NCI-H69 (cell line): ENCODE measurements around the gene PUM2.
A peak's percentile ranks its signal among the peaks of the same experiment; 100 is the strongest.

Experiments
- DNase-seq: peaks from one replicate; lab custom pipeline; 2025; lab: John Stamatoyannopoulos, UW

PUM2 gene

GRCh38 chr2:20230114-20230425 is 120.6 kb downstream of the PUM2 start:
- DNase-seq: no peak

- no peak for DNase-seq
Measured at GRCh38 chr2:20229322-20230113, 121.1 kb downstream of the PUM2 start.

GRCh38 chr2:20227894-20228505 is 122.6 kb downstream of the PUM2 start:
- no peak for DNase-seq

- DNase-seq: no peak
Measured at GRCh38 chr2:20226152-20226545, 124.5 kb downstream of the PUM2 start.

- DNase-seq: peak; percentile 71
Measured at GRCh38 chr2:20225294-20226151, 125.1 kb downstream of the PUM2 start.

GRCh38 chr2:20224716-20225293 is 125.8 kb downstream of the PUM2 start, which contains the start of gene SDC1:
SDC1 (minus strand) TSS chr2:20225130; CDS start chr2:20224867, 263 bp downstream.
- DNase-seq: peak; percentile 66

- peak; percentile 42 for DNase-seq
Measured at GRCh38 chr2:20224164-20224715, 126.4 kb downstream of the PUM2 start.

GRCh38 chr2:20223407-20224163 is 127.1 kb downstream of the PUM2 start:
- peak; percentile 73 for DNase-seq

- no peak for DNase-seq
Measured at GRCh38 chr2:20222769-20223406, 127.8 kb downstream of the PUM2 start.

- DNase-seq: peak; percentile 26
Measured at GRCh38 chr2:20222014-20222768, 128.5 kb downstream of the PUM2 start.

- peak; percentile 27 for DNase-seq
Measured at GRCh38 chr2:20221555-20221973, 129.1 kb downstream of the PUM2 start.

GRCh38 chr2:20220806-20221554 is 129.7 kb downstream of the PUM2 start:
- DNase-seq: no peak

- no peak for DNase-seq
Measured at GRCh38 chr2:20219763-20220380, 130.8 kb downstream of the PUM2 start.

- no peak for DNase-seq
Measured at GRCh38 chr2:20218331-20219320, 132.0 kb downstream of the PUM2 start.

GRCh38 chr2:20217041-20217970 is 133.3 kb downstream of the PUM2 start:
- DNase-seq: no peak
